KOPT-K1 (cell line): Measurements from ENCODE around the gene UBE2F.
"Not testable (repeated sequence)": the region's sequence is repeated elsewhere in the genome, so short reads cannot be mapped to it uniquely, and the experiment has no call there.

Experiments used
- H3K27ac ChIP-seq: fragments of 200-600 bp; sonication (generic); 2 replicates; pipeline ENCODE4 v1.5.1; 2016; ENCODE audit warnings: antibody characterized with exemption, mild to moderate bottlenecking, low read depth, low read length; ENCODE audit not compliant: poor library complexity, severe bottlenecking
- H3K36me3 ChIP-seq: fragments of 200-600 bp; sonication (generic); 2 replicates; pipeline ENCODE4 v1.5.1; 2017; ENCODE audit warnings: antibody characterized with exemption, mild to moderate bottlenecking, low read length, moderate library complexity; ENCODE audit not compliant: insufficient read depth
- H3K9me3 ChIP-seq: fragments of 200-600 bp; sonication (generic); 2 replicates; pipeline ENCODE4 v1.5.1; 2017; ENCODE audit warnings: antibody characterized with exemption, low read length, mild to moderate bottlenecking; ENCODE audit not compliant: insufficient read depth, poor library complexity, severe bottlenecking

The UBE2F gene

GRCh38 chr2:237981621-237982020 lies 14.8 kb downstream of the UBE2F start:
- peaks cover 16% of the 10 kb centered on the region for H3K9me3 ChIP-seq

GRCh38 chr2:237982039-237982725 lies 15.4 kb downstream of the UBE2F start:
- Histone ChIP-seq H3K9me3 (peaks cover 19% of the 10 kb centered on the region), H3K27ac (no peak overlapping the region), H3K36me3 (peaks cover 15% of the 10 kb centered on the region)

More at GRCh38 chr2:237981621-237982020, 14.8 kb downstream of the UBE2F start:
- H3K36me3 ChIP-seq, result peaks cover 14% of the 10 kb centered on the region
- H3K27ac ChIP-seq, result not testable (repeated sequence)

GRCh38 chr2:237983922-237984321 lies 17.1 kb downstream of the UBE2F start:
- H3K36me3 ChIP-seq, result peaks cover 15% of the 10 kb centered on the region
- peaks cover 22% of the 10 kb centered on the region for H3K9me3 ChIP-seq
- no peak overlapping the region for H3K27ac ChIP-seq

GRCh38 chr2:237987268-237987667 lies 20.5 kb downstream of the UBE2F start:
- Histone ChIP-seq H3K36me3 (peaks cover 29% of the 10 kb centered on the region), H3K27ac (no peak overlapping the region), H3K9me3 (peaks cover 22% of the 10 kb centered on the region)

- Histone ChIP-seq H3K9me3 (no peaks in the 10 kb centered on the region), H3K36me3 (peaks cover 42% of the 10 kb centered on the region), H3K27ac (no peak overlapping the region)
Observed at GRCh38 chr2:237993701-237994100, 26.9 kb downstream of the UBE2F start.

- Histone ChIP-seq H3K9me3 (peaks cover 7% of the 10 kb centered on the region), H3K36me3 (peaks cover 36% of the 10 kb centered on the region), H3K27ac (no peak overlapping the region)
Observed at GRCh38 chr2:237995036-237995435, 28.2 kb downstream of the UBE2F start.

- Histone ChIP-seq H3K36me3 (peaks cover 36% of the 10 kb centered on the region), H3K27ac (no peak overlapping the region)
Observed at GRCh38 chr2:237996021-237996593, 29.3 kb downstream of the UBE2F start.

GRCh38 chr2:237997521-237997920 lies 30.7 kb downstream of the UBE2F start:
- H3K36me3 ChIP-seq, result peaks cover 26% of the 10 kb centered on the region
- H3K9me3 ChIP-seq, result peaks cover 7% of the 10 kb centered on the region
- no peak overlapping the region for H3K27ac ChIP-seq

More at GRCh38 chr2:237996021-237996593, 29.3 kb downstream of the UBE2F start:
- H3K9me3 ChIP-seq, result peaks cover 7% of the 10 kb centered on the region

GRCh38 chr2:237998530-237998929 lies 31.7 kb downstream of the UBE2F start:
- no peak overlapping the region for H3K27ac ChIP-seq
- peaks cover 7% of the 10 kb centered on the region for H3K9me3 ChIP-seq
- H3K36me3 ChIP-seq, result peaks cover 19% of the 10 kb centered on the region; the same call in 1 of the 2 replicates

- no peak overlapping the region for H3K27ac ChIP-seq
- peaks cover 7% of the 10 kb centered on the region for H3K9me3 ChIP-seq
- H3K36me3 ChIP-seq, result peaks cover 7% of the 10 kb centered on the region; the same call in 1 of the 2 replicates
Observed at GRCh38 chr2:238003234-238004031, 36.6 kb downstream of the UBE2F start.

- peaks cover 7% of the 10 kb centered on the region; the same call in 1 of the 2 replicates for H3K36me3 ChIP-seq
- no peak overlapping the region for H3K27ac ChIP-seq
- peaks cover 5% of the 10 kb centered on the region for H3K9me3 ChIP-seq
Observed at GRCh38 chr2:238004077-238004830, 37.4 kb downstream of the UBE2F start.

GRCh38 chr2:238005528-238005927 lies 38.7 kb downstream of the UBE2F start:
- Histone ChIP-seq H3K27ac (no peak overlapping the region), H3K36me3 (peaks cover 7% of the 10 kb centered on the region; the same call in 1 of the 2 replicates), H3K9me3 (no peaks in the 10 kb centered on the region)

GRCh38 chr2:238006510-238006909 lies 39.7 kb downstream of the UBE2F start:
- Histone ChIP-seq H3K36me3 (peaks cover 7% of the 10 kb centered on the region; the same call in 1 of the 2 replicates), H3K9me3 (no peaks in the 10 kb centered on the region), H3K27ac (no peak overlapping the region)

GRCh38 chr2:238007924-238008323 lies 41.1 kb downstream of the UBE2F start:
- H3K36me3 ChIP-seq, result peaks cover 7% of the 10 kb centered on the region; the same call in 1 of the 2 replicates
- no peaks in the 10 kb centered on the region for H3K9me3 ChIP-seq
- H3K27ac ChIP-seq, result no peak overlapping the region
